Adipose tissue (tissue), 3 donors: ENCODE data around the gene BANP. TPM values are rescaled to one million over a fixed set of nuclear protein-coding genes. Genes with fewer than 3 reads are reported as not detected.
"Not testable (repeated sequence)": the region's sequence is repeated elsewhere in the genome, so short reads cannot be mapped to it uniquely, and the experiment has no call there.

ENCODE experiments used
- H3K27ac ChIP-seq: one replicate; pipeline ENCODE4 v1.5.1; 2013; ENCODE audit warnings: low read depth, low read length
- WGBS, 3 donors: extraction: QIAGEN DNeasy Blood & Tissue Kit; methylation state at CpG; one replicate each; pipeline ENCODE4 v1.1.7; 2013; 5-methylcytosine and 5-hydroxymethylcytosine counted together
- polyA plus RNA-seq, 3 donors: library from polyadenylated mRNA; stranded (reverse); fragments of 200-250 nt; gene quantifications; one replicate each; pipeline ENCODE4 v1.2.3, GENCODE V29; 2013
- donor health status: healthy with polysubstance abuse.
- donor health status: Bipolar disorder and iron deficiency.
- donor health status: healthy.

Gene BANP
- polyA plus RNA-seq, 3 donors, result 6.0 to 12.3 (median 11.7) TPM

GRCh38 chr16:88033003-88033740 is 81.9 kb downstream of the BANP start:
- 91 to 97% (median 95%) methylated on average over 28 to 30 of the region's 30 CpGs for WGBS, 3 donors
- not testable (repeated sequence) for H3K27ac ChIP-seq

- no peak overlapping the region for H3K27ac ChIP-seq
- 90 to 92% (median 92%) methylated on average over 7 of the region's 7 CpGs for WGBS, 3 donors
Measured at GRCh38 chr16:88034770-88035169, 83.5 kb downstream of the BANP start.

- no peak overlapping the region for H3K27ac ChIP-seq
- WGBS, 3 donors, result 94 to 98% (median 95%) methylated on average over 14 of the region's 14 CpGs
Measured at GRCh38 chr16:88035292-88035691, 84.1 kb downstream of the BANP start.

GRCh38 chr16:88035884-88036639 is 84.8 kb downstream of the BANP start:
- 93 to 96% (median 95%) methylated on average over 29 to 30 of the region's 30 CpGs for WGBS, 3 donors
- not testable (repeated sequence) for H3K27ac ChIP-seq

GRCh38 chr16:88036640-88036996 is 85.4 kb downstream of the BANP start:
- WGBS, 3 donors, result 87 to 92% (median 87%) methylated on average over 10 of the region's 10 CpGs
- H3K27ac ChIP-seq, result not testable (repeated sequence)

GRCh38 chr16:88037359-88037758 is 86.1 kb downstream of the BANP start:
- WGBS, 3 donors, result 93 to 96% (median 94%) methylated on average over 6 to 9 of the region's 10 CpGs
- H3K27ac ChIP-seq, result not testable (repeated sequence)

GRCh38 chr16:88037876-88038525 is 86.8 kb downstream of the BANP start:
- not testable (repeated sequence) for H3K27ac ChIP-seq
- WGBS, 3 donors, result 91 to 95% (median 94%) methylated on average over 28 of the region's 28 CpGs

GRCh38 chr16:88038526-88038908 is 87.3 kb downstream of the BANP start:
- WGBS, 3 donors, result 94 to 97% (median 95%) methylated on average over 9 of the region's 9 CpGs
- not testable (repeated sequence) for H3K27ac ChIP-seq

- H3K27ac ChIP-seq, result no peak overlapping the region
- WGBS, 3 donors, result 91 to 94% (median 93%) methylated on average over 11 of the region's 11 CpGs
Measured at GRCh38 chr16:88039591-88039990, 88.4 kb downstream of the BANP start.

- 89 to 91% (median 90%) methylated on average over 27 to 28 of the region's 28 CpGs for WGBS, 3 donors
- not testable (repeated sequence) for H3K27ac ChIP-seq
Measured at GRCh38 chr16:88040196-88040876, 89.1 kb downstream of the BANP start.

GRCh38 chr16:88040877-88041244 is 89.6 kb downstream of the BANP start:
- WGBS, 3 donors, result 89 to 90% (median 90%) methylated on average over 5 of the region's 5 CpGs
- H3K27ac ChIP-seq, result not testable (repeated sequence)

- WGBS, 3 donors, result 94 to 96% (median 95%) methylated on average over 10 to 11 of the region's 11 CpGs
Measured at GRCh38 chr16:88041506-88041905, 90.3 kb downstream of the BANP start.

GRCh38 chr16:88041986-88042562 is 90.8 kb downstream of the BANP start:
- WGBS, 3 donors, result 88 to 95% (median 95%) methylated on average over 17 to 18 of the region's 18 CpGs
- not testable (repeated sequence) for H3K27ac ChIP-seq

More at GRCh38 chr16:88041506-88041905, 90.3 kb downstream of the BANP start:
- not testable (repeated sequence) for H3K27ac ChIP-seq

- H3K27ac ChIP-seq, result not testable (repeated sequence)
Measured at GRCh38 chr16:88043208-88043910, 92.1 kb downstream of the BANP start.

GRCh38 chr16:88044121-88044581 is 92.9 kb downstream of the BANP start:
- 79 to 93% (median 82%) methylated on average over 14 of the region's 14 CpGs for WGBS, 3 donors
- not testable (repeated sequence) for H3K27ac ChIP-seq

More at GRCh38 chr16:88043208-88043910, 92.1 kb downstream of the BANP start:
- 81 to 93% (median 84%) methylated on average over 6 to 8 of the region's 8 CpGs for WGBS, 3 donors

GRCh38 chr16:88045361-88045760 is 94.1 kb downstream of the BANP start:
- WGBS, 3 donors, result 87 to 98% (median 93%) methylated on average over 10 to 11 of the region's 11 CpGs
- H3K27ac ChIP-seq, result not testable (repeated sequence)

- no peak overlapping the region for H3K27ac ChIP-seq
- 90 to 94% (median 90%) methylated on average over 18 of the region's 18 CpGs for WGBS, 3 donors
Measured at GRCh38 chr16:88045820-88046303, 94.6 kb downstream of the BANP start.
